SU-DHL-6 (cell line): ENCODE results near the gene BEND6.

ENCODE experiments used
- H2AFZ ChIP-seq: fragments of 200-600 bp; sonication (generic); 2 replicates; pipeline ENCODE4 v1.6.1; 2014; ENCODE audit warnings: low read depth, mild to moderate bottlenecking, moderate library complexity, mixed read lengths, antibody characterized with exemption, low read length; ENCODE audit not compliant: severe bottlenecking
- H3F3A ChIP-seq: fragments of 200-600 bp; shearing (Covaris generic); 2 replicates; pipeline ENCODE4 v1.6.0; 2016; ENCODE audit warnings: antibody characterized with exemption, mild to moderate bottlenecking; ENCODE audit not compliant: insufficient read depth
- H3K27ac ChIP-seq: fragments of 200-600 bp; sonication (generic); 2 replicates; pipeline ENCODE4 v1.5.1; 2016; ENCODE audit warnings: low read depth, mild to moderate bottlenecking, low read length, moderate library complexity, mixed read lengths
- H3K27me3 ChIP-seq: fragments of 200-600 bp; sonication (generic), shearing (Covaris generic); 2 replicates; pipeline ENCODE4 v1.6.0; 2014; ENCODE audit warnings: mild to moderate bottlenecking, low read length
- H3K36me3 ChIP-seq: fragments of 200-600 bp; sonication (generic); 2 replicates; pipeline ENCODE4 v1.6.1; 2014; ENCODE audit warnings: mild to moderate bottlenecking, low read length, mixed read lengths
- H3K4me2 ChIP-seq: fragments of 300-600, 200-600 bp; shearing (Covaris generic), sonication (generic); 2 replicates; pipeline ENCODE4 v1.6.0; 2014; ENCODE audit warnings: low read length, low read depth, mild to moderate bottlenecking; ENCODE audit not compliant: poor library complexity, severe bottlenecking
- H3K4me3 ChIP-seq: fragments of 200-600 bp; sonication (generic); 2 replicates; pipeline ENCODE4 v1.5.1; 2014; ENCODE audit warnings: antibody characterized with exemption, low read length, mild to moderate bottlenecking, mixed read lengths; ENCODE audit not compliant: insufficient read depth, poor library complexity, severe bottlenecking
- H3K79me2 ChIP-seq: fragments of 200-600 bp; sonication (generic); 2 replicates; pipeline ENCODE4 v1.6.1; 2014; ENCODE audit warnings: mild to moderate bottlenecking, low read length, moderate library complexity; ENCODE audit not compliant: insufficient read depth
- H3K9ac ChIP-seq: fragments of 200-600 bp; sonication (generic); 2 replicates; pipeline ENCODE4 v1.7.0; 2014; ENCODE audit warnings: mild to moderate bottlenecking, low read length
- H3K9me2 ChIP-seq: fragments of 200-600 bp; sonication (generic); replicated peaks from 2 replicates; pipeline ENCODE4 v1.6.1; 2014; ENCODE audit warnings: low read length; ENCODE audit not compliant: insufficient read depth
- H3K9me3 ChIP-seq: fragments of 200-600 bp; sonication (generic); 2 replicates; pipeline ENCODE4 v1.6.1; 2014; ENCODE audit warnings: low read length, mixed read lengths; ENCODE audit not compliant: insufficient read depth
- H4K20me1 ChIP-seq: fragments of 200-600 bp; sonication (generic); 2 replicates; pipeline ENCODE4 v1.6.1; 2014; ENCODE audit warnings: low read depth, mild to moderate bottlenecking, antibody characterized with exemption, low read length, moderate library complexity, mixed read lengths
- CTCF ChIP-seq: fragments of 200-600 bp; sonication (generic); IDR thresholded peaks from one replicate; pipeline ENCODE4 v1.5.1; 2017; ENCODE audit warnings: antibody characterized with exemption, mild to moderate bottlenecking, low read length, moderate library complexity; ENCODE audit not compliant: insufficient read depth, poor library complexity, severe bottlenecking
- EZH2phosphoT487 ChIP-seq: fragments of 200-600 bp; sonication (generic), shearing (Covaris generic); conservative IDR thresholded peaks from 2 replicates; pipeline ENCODE4 v1.6.1; 2018; ENCODE audit warnings: mild to moderate bottlenecking, antibody characterized with exemption, low read length, moderate library complexity, mixed read lengths

Gene BEND6

GRCh38 chr6:56922645-56923044 is 32.3 kb upstream of the BEND6 start:
- no peak overlapping the region for H3K4me3 ChIP-seq
- H2AFZ ChIP-seq: no peak overlapping the region
- no peaks in the 10 kb centered on the region for H3K9me2 ChIP-seq
- no peaks in the 10 kb centered on the region for H3K79me2 ChIP-seq
- no peaks in the 10 kb centered on the region for H3K9me3 ChIP-seq
- H3K27me3 ChIP-seq: no peaks in the 10 kb centered on the region; the same call in 1 of the 2 replicates
- no peak overlapping the region for H3K4me2 ChIP-seq
- no peaks in the 10 kb centered on the region for H3F3A ChIP-seq
- no peak for TF ChIP-seq CTCF
- TF ChIP-seq EZH2phosphoT487: no peak
- no peak overlapping the region for H3K27ac ChIP-seq
- H3K36me3 ChIP-seq: no peaks in the 10 kb centered on the region
- H3K9ac ChIP-seq: no peak overlapping the region
- H4K20me1 ChIP-seq: no peaks in the 10 kb centered on the region

GRCh38 chr6:56923565-56923964 is 31.3 kb upstream of the BEND6 start:
- no peak overlapping the region for H3K9ac ChIP-seq
- no peak overlapping the region for H2AFZ ChIP-seq
- no peaks in the 10 kb centered on the region for H3K9me2 ChIP-seq
- no peaks in the 10 kb centered on the region for H3K27me3 ChIP-seq
- H3K4me2 ChIP-seq: no peak overlapping the region
- no peak overlapping the region for H3K27ac ChIP-seq
- no peak overlapping the region for H3K4me3 ChIP-seq
- no peaks in the 10 kb centered on the region for H3F3A ChIP-seq
- H3K36me3 ChIP-seq: no peaks in the 10 kb centered on the region
- TF ChIP-seq CTCF: no peak
- TF ChIP-seq EZH2phosphoT487: no peak
- 0 out of 2 replicates have a peak, but pooled peaks cover under 1% of the 10 kb centered on the region for H4K20me1 ChIP-seq
- no peaks in the 10 kb centered on the region for H3K9me3 ChIP-seq
- no peaks in the 10 kb centered on the region for H3K79me2 ChIP-seq

GRCh38 chr6:56927538-56928453 is 27.1 kb upstream of the BEND6 start:
- Histone ChIP-seq H3K27ac (no peak overlapping the region), H3K27me3 (no peaks in the 10 kb centered on the region), H3K4me2 (no peak overlapping the region), H2AFZ (no peak overlapping the region), H3K79me2 (no peaks in the 10 kb centered on the region), H4K20me1 (0 out of 2 replicates have a peak, but pooled peaks cover 7% of the 10 kb centered on the region), H3K4me3 (no peak overlapping the region), H3K9me3 (no peaks in the 10 kb centered on the region), H3K9me2 (no peaks in the 10 kb centered on the region), H3F3A (no peaks in the 10 kb centered on the region), H3K9ac (no peak overlapping the region), H3K36me3 (no peaks in the 10 kb centered on the region)
- TF ChIP-seq CTCF (no peak), EZH2phosphoT487 (no peak)
